Placental epithelial cell (primary cell): Measurements from ENCODE around the gene C12orf76. TPM values are rescaled to one million over a fixed set of nuclear protein-coding genes. Genes with fewer than 3 reads are reported as not detected.

Source experiments
- small RNA-seq: library from RNA; depleted of rRNA; stranded (forward); fragments of <200 nt; gene quantifications from one replicate; pipeline ENCODE3, GENCODE V24; 2012
- total RNA-seq: library from RNA; depleted of rRNA; stranded (reverse); fragments of >200 nt; gene quantifications from 2 replicates; pipeline ENCODE4 v1.2.3, GENCODE V29; 2012

C12orf76 gene, protein sequence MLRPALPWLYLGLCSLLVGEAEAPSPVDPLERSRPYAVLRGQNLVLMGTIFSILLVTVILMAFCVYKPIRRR
- total RNA-seq, result 10.0 and 16.1 TPM in 2 replicates

GRCh38 chr12:110048242-110049027 lies at the start of gene C12orf76:
TSS of gene C12orf76 (minus strand) at chr12:110048522. CDS start at chr12:110048495, 27 bp downstream.

GRCh38 chr12:109998904-109999648 lies 49.2 kb downstream of the C12orf76 start, which contains the start of gene ANKRD13A:
TSS of gene ANKRD13A (plus strand) at chr12:109999430. CDS start at chr12:109999689, 259 bp downstream.

DNA sequence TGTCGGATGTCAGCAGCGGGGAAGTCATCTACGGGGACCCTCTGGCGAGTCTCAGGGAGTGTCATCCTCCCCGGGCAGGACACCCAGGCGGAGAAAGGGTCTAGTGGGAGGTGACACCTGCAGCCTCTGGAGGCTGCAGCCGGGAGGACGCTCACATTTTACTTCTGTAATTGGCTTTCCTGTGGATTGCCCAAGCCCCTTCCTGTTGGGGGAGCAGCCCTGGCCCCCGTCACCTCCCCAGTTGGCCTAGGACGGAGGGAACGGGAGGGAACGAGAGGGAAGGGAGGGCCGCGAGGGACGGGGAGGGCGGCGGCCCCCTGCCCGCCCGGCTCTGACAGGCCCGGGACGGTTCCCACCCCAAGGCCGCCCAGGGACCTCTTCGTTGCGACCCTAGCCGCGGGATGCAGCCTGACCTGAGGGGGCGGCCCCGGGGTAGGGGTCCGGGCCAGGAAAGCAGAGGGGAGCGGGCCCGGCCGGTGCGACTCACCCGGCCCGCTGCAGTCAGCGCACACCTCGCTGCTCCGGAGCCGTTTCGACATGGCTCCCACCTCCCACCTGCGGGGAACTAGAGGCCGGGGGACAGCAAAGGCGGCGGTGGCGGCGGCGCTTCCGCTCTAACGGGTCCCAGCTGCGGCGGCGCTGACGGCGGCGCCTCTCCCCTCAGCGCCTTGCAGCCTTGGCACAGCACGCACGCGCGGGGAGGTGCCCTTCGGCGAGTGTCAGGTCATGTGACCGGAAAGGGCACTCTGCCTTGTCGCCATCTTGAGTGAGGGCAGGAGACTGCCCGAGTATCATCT lies 52.4 kb downstream of the C12orf76 start, which contains the start of gene GIT2:
Gene GIT2, minus strand, starts transcription at position 683 of the 797 bp plus-strand sequence. Its CDS starts 144 bp downstream, at position 539.

Small RNAs within 50 kb of the gene (small RNA-seq; reads per million reads assigned to genes)
- gene AC007546.2, result not detected

Other genes starting within 250 kb of the C12orf76 start
- 2.5 and 2.7 TPM in 2 replicates for gene TRPV4, start 215.1 kb downstream of the C12orf76 start, total RNA-seq
- gene GLTP, start 168.0 kb downstream of the C12orf76 start, total RNA-seq, result 25.5 and 47.1 TPM in 2 replicates
- gene TCHP, start 148.2 kb downstream of the C12orf76 start, total RNA-seq, result 6.3 and 9.4 TPM in 2 replicates
- 29.4 and 33.3 TPM in 2 replicates for gene GIT2, start 52.2 kb downstream of the C12orf76 start, total RNA-seq
- gene ANKRD13A, start 49.1 kb downstream of the C12orf76 start, total RNA-seq, result 53.0 and 83.9 TPM in 2 replicates
- 6.4 and 14.9 TPM in 2 replicates for gene IFT81, start 75.8 kb upstream of the C12orf76 start, total RNA-seq
- 99.7 and 141 TPM in 2 replicates for gene ATP2A2, start 232.7 kb upstream of the C12orf76 start, total RNA-seq